ENCODE data around the gene SP2. TPM values are rescaled to one million over a fixed set of nuclear protein-coding genes. Genes with fewer than 3 reads are reported as not detected.

SP2 gene
- total RNA-seq, 1 donor from 2014 or later, result 16.9 TPM

DNA sequence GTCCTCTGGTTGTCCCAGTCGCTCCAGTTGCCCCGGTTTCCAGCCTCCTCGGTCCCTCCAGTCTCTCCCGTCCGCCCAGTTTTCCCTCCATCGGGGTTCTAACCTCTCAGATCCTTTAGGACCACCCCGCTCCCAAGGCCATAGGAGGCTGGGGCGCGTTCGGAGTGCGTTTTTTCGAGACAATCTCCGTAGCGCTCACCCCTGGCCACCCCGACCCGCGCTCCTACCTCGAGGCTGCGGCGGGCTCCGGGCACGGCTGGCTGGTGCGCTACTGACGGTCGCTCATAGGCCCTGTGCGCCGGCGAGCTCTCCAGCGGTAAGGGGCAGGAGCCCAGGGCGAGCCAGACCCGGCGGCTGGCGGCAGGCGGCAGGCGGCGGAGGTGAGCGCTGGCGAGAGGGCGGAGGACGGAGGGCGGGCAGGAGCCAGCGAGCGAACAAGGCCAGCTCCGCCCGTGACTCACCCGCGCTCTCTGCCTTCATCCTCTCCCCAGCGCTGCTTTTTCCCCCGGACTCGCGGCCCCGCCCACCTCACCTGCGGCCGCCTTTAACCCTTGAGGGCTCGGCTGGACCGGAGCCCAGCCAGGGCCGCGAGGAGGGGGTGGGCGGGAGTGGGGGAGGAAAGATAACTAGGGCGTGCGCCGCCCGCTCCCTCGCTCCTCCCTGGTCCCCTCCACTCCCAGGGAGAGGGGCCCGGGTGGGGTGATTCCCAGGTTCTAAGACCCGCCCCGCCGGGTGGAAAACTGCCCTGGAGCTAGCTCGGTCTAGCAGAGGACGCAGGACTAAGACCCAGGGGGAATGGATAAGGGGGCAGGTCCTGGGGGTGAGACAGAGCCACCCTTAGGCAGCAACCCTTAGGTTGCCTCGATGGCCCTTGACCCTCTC, 45.1 kb upstream of the SP2 start, which contains the start of gene SP6:
TSS of gene SP6 (minus strand) at position 472 of the 882 bp plus-strand sequence. CDS start 2,734 bp downstream, outside the sequence.
- peaks cover 9% of the 10 kb centered on the region for H3K4me1 Mint-ChIP-seq (ENCODE audit: unreplicated experiment)
- H3K27me3 Mint-ChIP-seq, result peaks cover 90% of the 10 kb centered on the region
- peak; percentile 46 for TF ChIP-seq CTCF (conservative IDR thresholded peaks at IDR 0.05)
- no peaks in the 10 kb centered on the region for H3K36me3 Mint-ChIP-seq
- DNase-seq (ENCODE audit: extremely low spot score, unreplicated experiment), result no peak
- peak within 1 kb of the TSS; percentile 64 for H3K27ac Mint-ChIP-seq
- peak within 1 kb of the TSS; percentile 91 for H3K4me3 Mint-ChIP-seq
- no peaks in the 10 kb centered on the region for H3K9me3 Mint-ChIP-seq

DNA sequence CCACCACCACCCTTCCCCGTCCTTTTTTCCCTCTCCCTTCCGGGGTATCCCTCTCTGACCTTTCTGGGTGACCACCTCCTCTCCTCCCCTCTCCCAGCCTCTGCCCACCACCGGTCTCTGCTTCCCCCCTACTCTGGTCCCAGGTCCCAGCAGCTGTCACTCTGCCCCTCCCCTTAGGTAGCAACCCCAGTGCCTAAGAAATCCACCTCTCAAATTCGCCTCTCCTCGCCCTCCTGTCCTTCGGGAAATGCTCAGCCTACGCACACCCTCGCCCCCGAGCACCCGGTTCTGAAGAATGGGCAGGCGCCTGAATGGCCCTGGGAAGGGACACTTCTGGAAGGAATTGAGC, 44.3 kb upstream of the SP2 start:
- TF ChIP-seq CTCF (conservative IDR thresholded peaks at IDR 0.05), result no peak
- Mint-ChIP-seq H3K4me1 (ENCODE audit: unreplicated experiment) (peaks cover 9% of the 10 kb centered on the region), H3K9me3 (no peaks in the 10 kb centered on the region), H3K36me3 (no peaks in the 10 kb centered on the region), H3K27ac (no peak overlapping the region), H3K27me3 (peaks cover 90% of the 10 kb centered on the region), H3K4me3 (peak overlapping the region; percentile 64)
- DNase-seq (ENCODE audit: extremely low spot score, unreplicated experiment), result no peak

GRCh38 chr17:47852113-47852949, 43.7 kb upstream of the SP2 start:
- Mint-ChIP-seq H3K4me1 (ENCODE audit: unreplicated experiment) (peaks cover 9% of the 10 kb centered on the region), H3K36me3 (no peaks in the 10 kb centered on the region), H3K9me3 (no peaks in the 10 kb centered on the region), H3K27ac (no peak overlapping the region), H3K4me3 (peak overlapping the region; percentile 64), H3K27me3 (peaks cover 90% of the 10 kb centered on the region)
- DNase-seq (ENCODE audit: extremely low spot score, unreplicated experiment), result no peak
- no peak for TF ChIP-seq CTCF (conservative IDR thresholded peaks at IDR 0.05)

DNA sequence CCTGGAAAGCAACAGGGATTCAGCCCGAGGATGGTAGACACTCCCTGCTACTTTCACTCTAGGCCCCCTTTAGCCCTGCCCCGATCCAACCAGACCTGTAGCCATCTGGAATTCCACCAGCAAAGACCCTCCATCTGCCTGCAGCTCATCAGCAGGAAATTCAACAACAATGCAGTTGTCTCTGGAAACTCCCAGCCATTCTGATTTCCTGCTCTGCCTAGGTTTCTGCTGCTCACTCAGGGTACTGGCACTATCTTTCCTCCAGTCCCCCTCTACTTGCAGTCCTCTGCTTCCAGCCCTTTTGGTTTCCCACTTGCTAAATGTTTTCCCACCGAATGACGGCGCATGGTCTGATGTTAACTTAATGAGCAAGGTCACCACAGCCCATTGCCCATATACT, 42.4 kb upstream of the SP2 start:
- H3K9me3 Mint-ChIP-seq, result no peaks in the 10 kb centered on the region
- no peak for DNase-seq (ENCODE audit: extremely low spot score, unreplicated experiment)
- no peak for TF ChIP-seq CTCF (conservative IDR thresholded peaks at IDR 0.05)
- peaks cover 88% of the 10 kb centered on the region for H3K27me3 Mint-ChIP-seq
- no peak overlapping the region for H3K4me3 Mint-ChIP-seq
- H3K27ac Mint-ChIP-seq, result no peak overlapping the region
- no peaks in the 10 kb centered on the region for H3K36me3 Mint-ChIP-seq
- peaks cover 9% of the 10 kb centered on the region for H3K4me1 Mint-ChIP-seq (ENCODE audit: unreplicated experiment)

DNA sequence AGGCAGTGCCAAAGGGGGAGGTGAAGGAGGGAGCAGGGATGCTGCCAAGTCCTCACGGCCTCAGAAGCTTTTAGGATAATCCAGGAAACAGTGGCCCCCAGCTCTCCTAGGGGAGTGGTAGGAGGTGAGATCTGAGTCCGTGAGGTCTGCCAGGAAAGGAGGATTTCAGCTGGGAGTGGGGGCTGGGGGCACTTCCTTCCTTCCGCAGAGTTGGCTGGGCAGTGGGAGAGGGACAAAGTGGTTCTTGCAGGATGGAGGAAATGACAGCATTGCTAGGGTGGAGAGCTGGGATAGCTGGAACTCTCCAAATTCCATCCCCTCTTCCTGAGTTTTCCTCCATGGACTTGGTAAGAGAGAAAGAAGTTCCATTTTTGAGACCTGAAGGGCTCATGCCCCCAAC, 40.3 kb upstream of the SP2 start:
- Mint-ChIP-seq H3K27ac (no peak overlapping the region), H3K36me3 (no peaks in the 10 kb centered on the region), H3K4me3 (no peak overlapping the region), H3K4me1 (ENCODE audit: unreplicated experiment) (peaks cover 5% of the 10 kb centered on the region), H3K9me3 (no peaks in the 10 kb centered on the region), H3K27me3 (peaks cover 85% of the 10 kb centered on the region)
- TF ChIP-seq CTCF (conservative IDR thresholded peaks at IDR 0.05), result no peak
- no peak for DNase-seq (ENCODE audit: extremely low spot score, unreplicated experiment)

Measured in type B pancreatic cell (in vitro differentiated cells).